GM21619 (cell line): ENCODE data around the gene KANSL1L.

ENCODE experiments used
- ATAC-seq: cut with Tn5 transposase; IDR thresholded peaks from one replicate; pipeline ENCODE4 v1.9.1; 2021; ENCODE audit not compliant: unreplicated experiment

The KANSL1L gene

DNA sequence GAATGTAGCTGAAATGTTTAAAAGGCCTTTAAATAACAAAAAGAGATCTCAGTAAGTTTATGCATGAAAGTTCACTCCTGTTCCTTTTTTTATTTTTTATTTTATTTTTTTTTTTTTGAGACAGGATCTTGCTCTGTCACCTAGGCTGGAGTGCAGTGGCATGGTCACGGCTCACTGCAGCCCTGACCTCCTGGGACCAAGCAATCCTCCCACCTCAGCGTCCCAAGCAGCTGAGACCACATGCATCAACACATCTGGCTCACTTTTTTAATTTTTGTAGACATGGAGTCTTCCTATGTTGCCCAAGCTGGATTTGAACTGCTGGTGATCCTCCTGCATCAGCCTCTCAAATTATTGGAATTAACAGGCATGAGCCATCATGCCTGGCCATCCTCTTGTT lies 84.3 kb downstream of the KANSL1L start:
- no peak for ATAC-seq

DNA sequence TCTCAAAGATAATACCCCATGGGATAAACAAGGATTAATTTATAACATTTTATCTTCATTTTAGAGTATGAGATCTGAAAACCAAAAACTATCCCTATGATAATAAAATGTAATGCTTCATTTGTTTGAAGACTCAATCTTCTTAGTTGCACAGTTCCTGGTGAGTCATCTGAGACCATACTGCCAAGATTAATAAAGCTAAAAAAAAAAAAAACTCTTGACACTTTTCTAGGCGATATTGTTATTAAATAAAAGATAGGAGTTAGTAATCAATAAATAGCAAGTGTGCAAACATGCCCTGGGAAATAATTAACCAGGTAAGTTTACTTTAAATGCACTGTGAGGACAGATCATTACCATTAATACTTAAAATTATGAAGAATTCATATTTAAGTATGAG lies 84.9 kb downstream of the KANSL1L start:
- ATAC-seq: no peak

DNA sequence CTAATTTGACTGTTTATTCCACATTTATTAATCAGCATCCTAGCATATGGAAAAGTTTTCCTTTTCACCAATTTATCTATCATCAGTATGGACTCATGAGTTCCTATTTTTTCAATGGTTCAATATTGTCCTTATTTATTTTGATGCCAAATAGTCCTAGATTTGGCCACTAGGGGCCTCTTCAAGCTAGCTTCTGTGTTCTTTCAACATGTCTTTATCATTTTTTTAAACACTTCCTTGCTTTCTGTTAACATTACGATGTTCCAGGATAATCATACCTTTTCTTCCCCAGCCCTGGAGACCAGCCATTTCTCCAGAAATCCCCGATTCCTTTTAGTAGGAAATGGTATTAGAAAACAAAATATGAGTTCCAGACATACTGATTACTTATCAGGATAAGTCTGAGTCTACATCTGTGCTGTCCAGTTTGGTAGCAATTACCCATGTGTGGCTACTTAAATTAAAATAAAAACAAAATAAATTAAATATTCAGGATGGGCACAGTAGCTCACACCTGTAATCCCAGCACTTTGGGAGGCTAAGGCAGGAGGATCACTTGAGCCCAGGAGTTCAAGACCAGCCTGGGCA lies 98.2 kb downstream of the KANSL1L start:
- ATAC-seq: peak; percentile 79

- ATAC-seq: no peak
These were observed 98.7 kb downstream of the KANSL1L start for GRCh38 chr2:210072493-210072892.

DNA sequence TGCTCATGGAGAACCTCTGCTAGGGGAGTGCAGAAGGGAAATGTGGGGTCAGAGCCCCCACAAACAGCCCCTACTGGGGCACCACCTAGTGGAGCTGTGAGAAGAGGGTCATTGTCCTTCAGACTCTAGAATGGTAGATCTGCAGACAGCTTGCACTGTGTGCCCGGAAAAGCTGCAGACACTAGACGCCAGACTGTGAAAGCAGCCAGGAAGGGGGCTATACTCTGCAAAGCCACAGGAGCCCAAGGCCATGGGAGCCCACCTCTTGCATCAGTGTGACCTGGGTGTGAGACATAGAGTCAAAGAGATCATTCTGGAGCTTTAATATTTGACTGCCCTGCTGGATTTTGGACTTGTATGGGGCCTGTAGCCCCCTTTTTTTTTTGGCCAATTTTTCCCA lies 107.9 kb downstream of the KANSL1L start:
- no peak for ATAC-seq

DNA sequence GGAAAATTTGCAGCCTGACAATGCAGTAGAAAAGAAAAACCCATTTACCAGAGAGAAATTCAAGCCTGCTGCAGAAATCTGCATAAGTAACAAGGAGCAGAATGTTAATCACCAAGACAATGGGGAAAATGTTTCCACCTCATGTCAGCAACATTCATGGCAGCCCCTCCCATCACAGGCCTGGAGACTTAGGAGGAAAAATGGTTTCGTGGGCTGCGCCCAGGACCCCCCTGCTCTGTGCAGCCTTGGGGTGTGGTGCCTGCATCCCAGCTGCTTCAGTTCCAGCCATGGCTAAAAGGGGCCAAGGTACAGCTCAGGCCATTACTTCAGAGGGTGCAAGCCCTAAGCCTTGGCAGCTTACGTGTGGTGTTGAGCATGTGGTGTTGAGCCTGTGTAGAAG lies 115.4 kb downstream of the KANSL1L start:
- no peak for ATAC-seq

DNA sequence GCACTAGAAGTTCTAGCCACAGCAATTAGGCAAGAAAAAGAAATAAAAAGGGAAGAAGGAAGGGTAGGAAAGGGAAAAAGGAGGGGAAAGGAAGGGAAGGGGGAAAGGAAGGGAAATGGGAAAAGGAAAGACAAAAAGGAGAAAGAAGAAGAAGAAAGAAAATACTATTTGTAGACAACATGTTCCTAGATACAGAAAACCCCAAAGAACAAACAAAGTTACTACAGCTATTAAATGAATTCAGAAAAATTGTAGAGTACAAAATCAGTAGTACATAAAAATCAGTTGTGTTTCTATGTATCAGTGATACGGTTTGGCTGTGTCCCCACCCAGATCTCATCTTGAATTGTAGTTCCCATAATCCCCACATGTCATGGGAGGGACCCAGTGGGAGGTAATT lies 116.5 kb downstream of the KANSL1L start:
- ATAC-seq: no peak

- no peak for ATAC-seq
These were observed 120.3 kb downstream of the KANSL1L start for GRCh38 chr2:210050885-210051284.

DNA sequence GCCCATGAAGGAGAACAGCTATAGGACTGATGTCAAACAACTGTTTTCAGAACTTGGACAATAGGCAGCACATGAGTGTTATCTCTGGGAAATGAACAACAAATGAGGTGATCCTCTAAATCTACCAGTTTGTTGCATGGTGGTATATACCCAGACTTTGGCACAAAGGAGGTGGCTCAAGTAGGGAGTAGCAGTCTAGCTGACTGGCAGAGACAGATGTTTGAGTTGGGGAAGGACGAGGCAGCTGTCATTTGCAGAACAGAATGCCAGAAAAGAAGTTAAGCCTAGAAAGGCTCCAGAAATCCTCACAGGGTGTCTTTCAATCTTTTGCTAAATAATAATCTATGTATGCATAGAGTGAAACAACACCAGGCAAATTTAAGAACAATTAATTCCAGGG lies 121.4 kb downstream of the KANSL1L start:
- ATAC-seq: no peak

- ATAC-seq: no peak
These were observed 124.2 kb downstream of the KANSL1L start for GRCh38 chr2:210046851-210047500.

DNA sequence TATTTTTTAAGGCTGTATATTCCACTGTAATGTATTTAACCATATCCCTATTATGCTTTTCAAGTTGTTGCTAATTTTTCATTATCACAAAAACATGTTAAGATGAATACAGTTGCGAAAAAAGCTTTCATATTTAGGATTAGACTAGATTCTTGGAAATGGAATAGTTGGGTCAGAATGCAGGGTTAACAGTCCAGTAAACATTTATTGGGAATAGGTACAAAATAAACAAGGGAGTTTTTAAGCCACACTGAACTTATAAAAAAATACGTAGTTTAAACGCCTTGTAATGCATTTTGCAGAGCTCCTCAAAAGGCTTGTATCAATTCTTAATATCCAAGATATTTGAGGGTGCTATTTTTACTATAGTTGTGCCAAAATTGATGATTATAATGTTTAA lies 133.1 kb downstream of the KANSL1L start:
- ATAC-seq: no peak

DNA sequence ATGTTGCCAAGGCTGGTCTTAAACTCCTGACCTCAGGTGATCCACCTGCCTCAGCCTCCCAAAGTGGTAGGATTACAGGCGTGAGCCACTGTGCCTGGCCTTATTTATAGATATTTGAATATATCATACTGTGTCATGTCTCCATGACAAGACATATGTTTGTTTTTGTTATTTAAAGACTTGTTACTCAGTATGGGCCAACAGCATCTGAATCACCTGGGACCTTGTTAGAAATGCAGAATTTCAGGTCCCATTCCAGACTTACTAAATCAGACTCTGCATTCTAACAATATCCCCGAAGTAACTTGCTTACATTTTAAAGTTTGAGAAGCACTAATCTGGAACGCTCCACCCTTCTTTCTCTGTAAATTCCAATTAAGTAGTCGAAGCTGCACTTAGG lies 135.5 kb downstream of the KANSL1L start:
- no peak for ATAC-seq

- no peak for ATAC-seq
These were observed 137.0 kb downstream of the KANSL1L start for GRCh38 chr2:210034087-210034683.

DNA sequence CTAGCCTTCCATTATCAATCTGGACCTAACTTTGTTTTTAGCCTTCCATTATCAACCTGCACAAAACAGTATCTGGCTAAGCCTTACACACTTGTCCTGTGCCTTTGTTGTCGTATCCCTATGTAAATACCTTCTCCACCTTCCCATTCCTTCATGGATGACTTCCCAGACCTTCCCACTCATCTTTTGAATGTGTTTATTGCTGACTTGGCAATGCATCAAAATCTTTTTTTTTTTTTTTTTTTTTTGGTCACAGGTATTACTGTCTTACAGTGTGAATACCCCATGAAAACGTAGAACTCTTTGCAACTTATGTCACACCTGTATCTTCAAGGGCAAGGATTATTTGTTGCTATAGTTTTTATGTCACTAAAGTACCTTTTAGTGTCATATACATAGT lies 143.0 kb downstream of the KANSL1L start:
- ATAC-seq: no peak

- ATAC-seq: no peak
These were observed 143.6 kb downstream of the KANSL1L start for GRCh38 chr2:210027608-210028007.

GRCh38 chr2:210022824-210023223 lies 148.4 kb downstream of the KANSL1L start:
- ATAC-seq: no peak

DNA sequence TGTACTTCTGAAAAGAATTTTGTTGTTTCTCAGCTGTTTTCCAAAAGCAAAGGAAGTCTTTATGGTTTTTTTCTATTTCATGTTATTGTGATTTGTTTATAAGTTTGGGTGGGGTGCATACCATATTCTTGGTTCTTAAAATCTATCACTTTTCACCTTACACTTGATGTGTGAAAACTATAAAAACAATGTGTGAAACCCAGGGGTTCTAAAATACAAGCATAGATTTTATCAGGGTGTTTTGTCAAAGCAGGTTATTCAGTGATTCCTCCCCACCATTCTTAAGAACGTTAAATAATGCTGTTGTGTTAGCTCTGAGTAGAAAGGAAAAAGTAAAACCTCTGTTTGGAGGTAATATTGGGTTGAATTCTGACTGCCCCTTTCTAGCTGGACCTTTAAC lies 151.1 kb downstream of the KANSL1L start:
- ATAC-seq: no peak

GRCh38 chr2:210009896-210010295 lies 161.3 kb downstream of the KANSL1L start:
- no peak for ATAC-seq

- ATAC-seq: no peak
These were observed 162.1 kb downstream of the KANSL1L start for GRCh38 chr2:210009126-210009525.

- peak; percentile 40 for ATAC-seq
These were observed 163.3 kb downstream of the KANSL1L start for GRCh38 chr2:210007895-210008294.

DNA sequence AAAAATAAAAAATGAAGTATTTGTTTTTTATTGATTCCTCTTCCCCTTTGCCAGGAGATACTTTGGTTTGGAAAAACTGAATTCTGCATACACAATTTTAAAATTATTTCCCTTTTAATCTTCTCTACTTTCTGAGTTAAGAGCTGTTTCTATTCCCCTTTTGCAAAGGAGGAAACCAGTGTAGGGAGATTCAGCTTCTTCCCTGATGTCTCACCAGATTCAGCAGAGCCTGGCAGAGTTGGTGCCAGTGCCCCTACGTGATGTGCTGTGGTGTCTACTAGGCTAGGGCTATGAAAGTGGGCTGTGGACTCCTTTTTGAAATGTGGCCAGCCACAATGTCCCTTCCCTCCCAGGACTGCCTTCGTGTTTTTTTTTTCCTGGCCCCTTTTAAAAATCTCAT lies 166.3 kb downstream of the KANSL1L start:
- no peak for ATAC-seq

- no peak for ATAC-seq
These were observed 167.8 kb downstream of the KANSL1L start for GRCh38 chr2:210003359-210003758.
